Measurements from ENCODE around the gene FBXL4.
"Not testable (repeated sequence)": the region's sequence is repeated elsewhere in the genome, so short reads cannot be mapped to it uniquely, and the experiment has no call there.

The FBXL4 gene

DNA sequence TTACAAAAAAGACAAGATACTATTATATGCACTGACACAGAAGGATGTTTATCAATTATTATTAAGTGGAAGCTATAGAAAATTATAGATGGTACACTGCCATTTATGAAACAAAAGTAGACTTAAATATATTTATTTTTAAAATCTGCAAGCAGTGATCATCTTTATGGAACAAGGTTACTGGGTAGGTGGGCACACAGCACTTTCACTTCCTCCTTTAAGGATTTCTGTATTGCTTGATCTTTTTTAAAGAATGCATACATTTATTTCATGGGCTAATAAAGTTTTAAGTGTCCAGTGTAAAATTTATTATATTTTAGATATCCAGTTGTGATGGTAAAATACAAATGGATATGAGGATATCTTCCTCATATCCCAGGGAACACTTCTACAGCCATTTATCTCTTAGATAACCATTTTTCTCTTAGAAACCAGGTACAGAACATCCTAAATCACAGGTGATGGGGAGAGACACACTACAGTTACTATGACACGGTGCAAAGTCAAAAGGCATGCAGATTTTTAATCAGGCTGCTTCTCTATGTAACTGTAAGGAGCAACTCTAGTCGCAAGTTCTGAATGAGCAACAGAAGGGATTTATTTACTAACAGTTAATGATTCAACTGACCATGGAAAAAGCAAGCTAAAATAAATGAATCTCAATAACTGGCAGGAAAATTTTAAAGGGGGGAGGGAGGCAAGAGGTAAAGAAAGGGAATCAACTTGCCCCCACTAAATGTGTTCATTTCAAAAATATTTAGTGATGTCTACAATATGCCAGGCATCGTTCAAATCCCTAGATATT, 2.2 kb downstream of the FBXL4 start:
- no peak for DNase-seq (ENCODE audit: low spot score)

DNA sequence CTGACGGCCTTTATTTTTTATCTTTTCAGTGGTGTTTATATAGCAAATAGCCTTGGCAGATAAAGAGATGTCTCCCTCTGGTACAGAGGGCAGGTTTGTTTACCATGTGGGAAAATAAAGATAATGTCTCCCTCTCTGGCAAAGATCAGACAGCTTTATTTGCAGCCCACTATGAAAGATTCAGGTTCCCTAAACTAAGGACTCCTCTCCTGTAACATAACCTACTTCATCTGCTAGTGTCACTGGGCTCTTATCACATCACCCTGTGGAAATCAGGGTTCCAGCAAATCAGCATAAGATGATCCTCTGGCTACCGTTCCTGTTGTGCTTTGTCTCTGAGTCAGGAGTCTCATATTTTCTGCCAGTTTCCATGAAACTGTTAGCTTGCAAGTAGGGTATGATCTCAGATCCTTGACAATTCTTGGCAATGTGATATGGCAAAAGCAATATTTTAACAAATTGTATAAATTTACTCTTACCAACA, 3.1 kb downstream of the FBXL4 start:
- DNase-seq (ENCODE audit: low spot score) = no peak

DNA sequence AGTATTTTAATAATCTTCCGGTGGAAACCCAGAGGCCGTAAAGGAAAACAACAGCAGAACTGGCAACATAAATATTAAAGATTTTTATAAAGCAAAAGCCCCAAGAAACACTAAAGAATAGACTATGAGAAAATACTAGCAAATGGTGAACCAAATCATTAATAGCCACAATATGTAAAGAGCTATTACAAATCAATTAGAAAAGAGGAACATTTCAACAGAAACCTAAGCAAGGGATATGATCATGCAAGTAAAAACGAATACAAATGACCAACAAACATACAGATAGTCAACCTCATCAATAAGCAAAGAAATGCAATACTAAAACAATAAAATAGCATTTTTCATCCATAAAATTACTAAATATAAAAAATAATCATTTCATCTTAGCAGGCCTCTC, 3.6 kb downstream of the FBXL4 start:
- no peak for DNase-seq (ENCODE audit: low spot score)

DNA sequence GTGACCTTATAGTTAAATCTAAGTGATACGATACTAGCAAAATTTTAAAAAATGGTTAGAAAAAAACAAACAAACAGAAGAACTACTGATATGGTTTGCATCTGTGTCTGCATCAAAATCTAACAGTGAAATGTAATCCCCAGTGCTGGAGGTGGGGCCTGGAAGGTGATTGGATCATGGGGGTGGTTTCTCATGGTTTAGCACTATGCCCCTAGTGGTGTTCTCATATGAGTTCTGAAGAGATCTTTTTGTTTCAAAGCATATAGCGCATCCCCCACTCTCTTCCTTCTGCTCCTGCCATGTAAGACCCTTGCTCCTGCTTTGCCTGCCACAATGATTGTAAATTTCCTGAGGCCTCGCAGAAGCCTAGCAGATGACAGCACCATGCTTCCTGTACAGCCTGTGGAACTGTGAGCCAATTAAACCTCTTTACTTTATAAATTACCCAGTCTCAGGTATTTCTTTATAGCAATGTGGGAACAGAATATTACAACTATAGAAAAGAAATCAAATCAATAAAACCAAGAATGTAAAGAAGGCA, 5.4 kb downstream of the FBXL4 start:
- DNase-seq (ENCODE audit: low spot score) = no peak

DNA sequence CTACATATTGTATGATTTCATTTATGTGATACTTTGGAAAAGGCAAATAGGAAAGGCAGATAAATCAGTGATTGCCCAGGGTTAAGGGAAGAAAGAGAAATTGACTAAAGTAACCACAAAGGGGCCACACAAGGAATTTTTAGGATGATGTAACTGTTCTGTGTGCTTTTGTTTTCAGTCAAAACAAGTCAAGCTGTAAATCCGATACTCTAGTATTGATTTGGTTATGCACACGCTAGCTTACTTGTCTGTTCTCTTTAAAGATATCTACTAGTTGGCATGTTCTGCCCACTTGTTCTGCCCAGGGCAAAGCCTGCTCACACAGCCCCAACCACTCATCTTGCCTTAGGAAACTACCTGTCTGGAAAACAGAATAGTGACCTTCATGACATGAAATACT, 6.4 kb downstream of the FBXL4 start:
- DNase-seq (ENCODE audit: low spot score) = no peak

DNA sequence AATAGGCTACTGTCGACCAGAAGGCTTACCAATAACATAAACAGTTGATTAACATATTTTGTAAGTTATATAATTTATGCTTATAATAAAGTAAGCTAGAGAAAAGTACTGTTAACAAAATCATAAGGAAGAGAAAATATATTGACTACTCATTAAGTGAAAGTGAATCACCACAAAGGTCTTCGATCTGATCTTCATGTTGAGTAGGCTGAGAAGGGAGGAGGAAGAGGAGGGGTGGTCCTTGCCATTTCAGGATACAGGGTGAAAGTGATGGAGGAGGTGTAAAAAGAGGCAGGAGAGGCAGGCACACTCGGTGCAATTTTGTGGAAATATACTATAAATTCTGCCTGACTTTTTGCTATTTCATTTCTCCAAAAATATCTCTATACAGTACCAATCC, 10.4 kb downstream of the FBXL4 start:
- no peak for DNase-seq (ENCODE audit: low spot score)

DNA sequence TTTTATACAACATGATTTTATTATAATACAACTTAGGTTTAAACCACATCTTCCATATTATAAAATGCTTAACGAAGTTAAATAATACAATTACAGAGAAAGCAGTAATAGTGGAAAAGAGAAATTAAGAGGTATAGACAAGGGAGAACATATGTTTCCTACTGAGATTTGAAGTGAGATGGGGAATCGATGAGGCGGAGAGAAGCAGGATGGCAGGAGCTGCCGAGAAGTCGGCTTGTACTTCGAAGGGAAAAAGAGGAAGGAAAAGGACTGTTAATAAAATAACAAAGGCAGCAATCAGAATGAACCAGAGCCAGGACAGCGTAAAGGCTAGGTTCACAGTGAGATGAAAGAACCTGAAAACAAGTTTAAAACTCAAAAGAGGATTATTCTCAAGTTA, 15.4 kb downstream of the FBXL4 start:
- DNase-seq (ENCODE audit: low spot score) = no peak

DNA sequence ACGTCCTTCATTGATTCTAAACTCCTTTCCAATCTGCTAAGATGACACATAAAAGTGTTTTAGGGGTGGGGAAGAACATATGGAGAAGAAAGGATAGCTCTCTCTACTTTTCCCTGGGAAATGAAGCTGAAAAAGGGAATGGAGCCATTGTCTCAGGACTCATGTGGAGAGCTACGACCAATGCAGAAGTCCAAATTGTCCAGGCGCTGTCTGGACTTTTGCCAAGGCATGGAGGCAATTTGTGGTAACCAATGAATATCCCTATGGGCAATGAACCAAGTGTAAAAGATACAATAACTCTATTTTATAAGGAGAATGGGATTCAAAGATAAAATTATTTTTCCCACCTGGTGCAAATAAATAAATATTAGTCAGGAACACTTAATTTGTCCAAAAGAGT, 16.1 kb downstream of the FBXL4 start:
- DNase-seq (ENCODE audit: low spot score) = no peak

DNA sequence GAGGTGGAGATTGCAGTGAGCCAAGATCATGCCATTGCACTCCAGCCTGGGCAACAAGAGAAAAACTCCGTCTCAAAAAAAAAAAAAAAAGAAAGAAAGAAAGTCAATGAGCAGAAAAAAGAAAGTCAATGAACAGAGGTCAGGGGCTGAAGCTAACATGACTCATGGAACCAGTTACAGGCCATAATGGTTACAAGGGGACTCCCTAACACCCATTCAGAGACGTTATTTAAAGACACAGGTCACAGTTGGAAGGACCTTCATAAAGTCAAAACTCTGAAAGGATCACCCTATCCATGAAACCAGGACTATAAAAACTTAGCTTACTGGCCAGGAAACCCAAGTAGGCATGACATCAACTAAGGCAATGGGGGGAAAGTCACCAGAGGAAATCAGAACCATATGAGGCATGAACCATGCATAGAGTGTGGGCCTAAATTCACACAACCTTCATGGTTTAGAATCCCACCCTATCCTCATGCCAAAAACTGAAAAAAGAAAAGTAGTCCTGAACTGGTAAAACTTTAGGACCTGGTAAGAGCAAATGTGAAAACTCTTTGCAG, 18.2 kb downstream of the FBXL4 start:
- DNase-seq (ENCODE audit: low spot score) = no peak

DNA sequence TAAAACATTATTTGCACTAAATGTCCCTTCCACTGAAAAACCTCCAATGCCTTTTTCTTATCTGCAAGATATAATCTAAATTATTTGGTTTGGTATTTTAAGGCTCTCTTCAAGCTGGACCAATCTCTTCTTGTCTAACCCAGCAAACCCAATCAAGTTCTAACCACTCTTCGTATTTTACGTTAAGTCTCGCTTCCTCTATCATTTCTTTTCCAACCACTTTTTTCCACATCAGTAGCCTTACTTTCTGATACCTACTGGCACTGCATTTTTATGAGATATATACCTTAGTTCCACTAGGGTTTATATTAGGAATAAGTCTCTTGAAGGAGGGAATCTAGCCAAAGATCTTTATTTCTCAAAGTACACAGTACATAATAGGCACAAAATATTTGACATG, 19.1 kb downstream of the FBXL4 start:
- no peak for DNase-seq (ENCODE audit: low spot score)

DNA sequence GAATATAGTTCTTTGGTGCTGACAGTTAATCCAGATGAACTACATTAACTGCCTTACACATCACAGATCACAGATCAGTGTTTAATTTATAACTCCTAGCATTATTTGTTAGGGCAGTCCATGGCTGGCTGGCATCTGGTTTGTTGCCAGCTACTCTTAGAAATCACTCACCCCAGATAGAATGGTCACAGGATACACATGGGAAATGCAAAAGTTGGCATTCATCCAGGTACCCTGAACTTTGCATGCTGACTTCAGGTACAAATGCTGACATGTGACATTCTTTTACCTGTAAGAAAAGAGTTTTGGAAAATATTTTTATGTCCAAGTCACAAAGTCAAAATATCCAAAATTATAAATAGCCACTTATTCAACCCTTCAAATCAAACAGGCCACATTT, 20.2 kb downstream of the FBXL4 start:
- DNase-seq (ENCODE audit: low spot score) = peak; percentile 28

DNA sequence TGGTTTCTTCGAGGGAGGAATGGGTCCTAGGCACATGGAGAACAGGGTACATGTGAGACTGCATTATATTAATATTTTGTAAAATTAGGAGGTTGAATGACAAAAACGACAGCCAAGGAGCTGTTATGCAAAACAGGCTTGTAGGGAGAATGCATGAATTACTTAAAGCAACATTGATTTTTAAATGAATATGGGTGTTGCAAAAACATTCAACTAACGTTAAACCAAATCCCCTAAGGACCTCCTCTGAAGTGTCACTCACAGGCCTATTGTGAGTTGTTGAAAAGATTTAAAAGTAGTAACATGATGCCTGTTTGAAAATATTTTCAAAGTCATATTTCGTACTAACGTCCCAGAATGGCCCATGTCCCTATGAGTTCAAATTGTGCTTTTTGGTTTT, 21.9 kb downstream of the FBXL4 start:
- DNase-seq (ENCODE audit: low spot score) = no peak

DNA sequence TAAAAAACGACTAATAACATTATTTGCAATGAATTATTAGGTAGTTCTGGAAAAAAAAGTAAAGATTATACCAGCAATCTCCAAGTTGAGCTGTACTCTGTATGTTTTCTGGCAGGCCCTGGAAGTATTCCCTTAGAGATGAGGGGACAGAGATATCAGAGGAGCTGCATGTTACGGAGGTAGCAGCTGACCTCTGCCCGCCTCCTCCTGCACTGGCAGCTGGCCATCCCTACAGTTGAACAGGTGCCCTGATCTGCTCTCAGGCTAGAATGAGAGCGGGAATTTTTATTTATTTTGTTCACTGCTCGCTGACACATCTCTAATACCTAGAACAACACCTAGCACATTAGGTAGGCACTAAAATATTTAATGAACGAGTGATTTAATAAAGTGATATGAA, 23.1 kb downstream of the FBXL4 start:
- no peak for DNase-seq (ENCODE audit: low spot score)

DNA sequence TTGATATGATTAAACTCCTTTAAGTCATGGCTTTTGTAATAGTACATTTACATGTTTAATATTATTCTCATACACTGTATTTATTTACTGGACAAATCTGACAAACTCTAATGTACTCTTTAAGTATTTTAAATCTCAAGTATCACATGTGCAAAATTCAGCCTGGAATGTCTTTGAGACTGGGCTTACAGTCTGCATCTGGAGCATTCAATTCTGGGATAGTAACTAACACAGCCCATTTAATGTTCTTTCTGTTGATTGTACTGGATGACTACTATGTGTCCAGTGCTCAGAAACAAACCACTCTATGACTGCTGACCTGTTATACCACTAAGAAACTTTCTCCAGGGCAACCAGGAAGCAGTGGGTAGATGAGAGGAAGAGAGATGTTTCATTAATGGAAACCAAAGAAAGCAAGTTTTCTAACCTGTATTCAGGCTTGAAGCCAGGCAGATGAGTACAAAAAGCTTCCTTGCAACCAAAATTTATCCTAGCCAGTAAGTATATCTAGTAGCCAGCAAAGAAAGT, 26.8 kb downstream of the FBXL4 start:
- DNase-seq (ENCODE audit: low spot score) = no peak

DNA sequence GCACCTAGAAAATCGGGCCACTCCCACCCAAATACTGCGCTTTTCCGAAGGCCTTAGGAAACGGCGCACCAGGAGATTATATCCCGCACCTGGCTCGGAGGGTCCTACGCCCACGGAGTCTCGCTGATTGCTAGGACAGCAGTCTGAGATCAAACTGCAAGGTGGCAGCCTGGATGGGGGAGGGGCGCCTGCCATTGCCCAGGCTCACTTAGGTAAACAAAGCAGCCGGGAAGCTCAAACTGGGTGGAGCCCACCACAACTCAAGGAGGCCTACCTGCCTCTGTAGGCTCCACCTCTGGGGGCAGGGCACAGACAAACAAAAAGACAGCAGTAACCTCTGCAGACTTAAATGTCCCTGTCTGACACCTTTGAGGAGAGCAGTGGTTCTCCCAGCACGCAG, 36.8 kb downstream of the FBXL4 start:
- not testable (repeated sequence) for DNase-seq (ENCODE audit: low spot score)

DNA sequence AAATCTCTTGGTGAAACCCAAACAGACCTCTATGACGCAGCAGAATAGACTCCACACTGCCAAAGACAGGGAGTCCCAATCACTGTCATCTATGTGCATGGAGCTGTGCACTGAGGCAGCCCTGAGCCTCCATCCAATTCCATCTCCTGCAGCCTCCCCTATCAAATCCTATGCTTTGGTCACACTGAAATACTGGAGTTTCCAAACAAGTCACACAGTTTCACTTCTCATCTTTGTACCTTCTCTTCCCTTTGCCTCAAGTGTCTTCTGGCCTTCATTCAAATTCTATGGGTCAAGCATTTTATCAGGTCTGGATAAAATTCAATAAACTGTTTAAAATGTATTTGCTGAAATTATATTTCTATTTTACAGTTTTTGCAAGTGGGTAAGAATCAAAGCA, 38.5 kb downstream of the FBXL4 start:
- DNase-seq (ENCODE audit: low spot score) = no peak

DNA sequence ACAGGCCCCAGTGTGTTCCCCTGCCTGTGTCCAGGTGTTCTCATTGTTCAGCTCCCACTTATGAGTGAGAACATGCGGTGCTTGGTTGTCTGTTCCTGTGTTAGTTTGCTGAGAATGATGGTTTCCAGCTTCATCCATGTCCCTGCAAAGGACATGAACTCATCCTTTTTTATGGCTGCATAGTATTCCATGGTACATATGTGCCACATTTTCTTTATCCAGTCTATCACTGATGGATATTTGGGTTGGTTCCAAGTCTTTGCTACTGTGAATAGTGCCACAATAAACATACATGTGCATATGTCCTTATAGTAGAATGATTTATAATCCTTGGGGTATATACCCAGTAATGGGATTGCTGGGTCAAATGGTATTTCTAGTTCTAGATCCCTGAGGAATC, 41.4 kb downstream of the FBXL4 start:
- not testable (repeated sequence) for DNase-seq (ENCODE audit: low spot score)

DNA sequence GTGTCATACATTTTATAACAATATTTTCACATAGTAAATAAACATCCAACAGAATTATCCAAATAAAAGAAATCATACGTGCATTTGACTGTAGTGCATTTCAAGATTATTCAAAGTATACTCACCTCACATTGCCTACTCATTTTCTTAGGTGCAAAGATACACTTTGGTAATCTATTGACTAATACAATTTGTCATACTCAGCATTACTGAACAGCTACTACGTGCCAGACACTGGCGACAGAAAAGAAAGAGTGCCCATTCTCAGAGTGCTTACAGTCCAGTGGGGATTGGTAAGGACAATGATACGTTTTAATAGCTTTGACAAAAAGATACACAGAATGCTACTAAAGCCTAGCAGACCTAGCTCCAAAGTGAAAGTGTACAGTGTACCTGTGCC, 42.0 kb downstream of the FBXL4 start:
- no peak for DNase-seq (ENCODE audit: low spot score)

DNA sequence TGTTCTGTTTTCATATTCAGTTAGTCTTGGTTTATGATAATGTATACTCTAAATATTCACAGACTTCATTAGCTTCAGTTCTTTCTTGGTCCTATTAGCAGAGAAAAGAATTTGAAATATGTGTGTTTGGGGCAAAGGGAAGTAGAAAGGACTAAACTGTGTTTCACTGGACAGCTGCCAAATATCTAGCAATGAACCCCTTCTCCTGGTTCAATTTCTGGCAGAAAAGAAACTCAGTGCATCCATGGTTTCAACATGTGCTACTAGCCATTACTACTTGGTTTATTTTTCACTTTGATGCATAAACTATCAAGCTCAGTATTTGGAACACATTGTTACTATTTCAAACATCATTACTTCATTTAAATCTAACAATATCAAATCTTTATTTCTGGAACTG, 43.6 kb downstream of the FBXL4 start:
- no peak for DNase-seq (ENCODE audit: low spot score)

DNA sequence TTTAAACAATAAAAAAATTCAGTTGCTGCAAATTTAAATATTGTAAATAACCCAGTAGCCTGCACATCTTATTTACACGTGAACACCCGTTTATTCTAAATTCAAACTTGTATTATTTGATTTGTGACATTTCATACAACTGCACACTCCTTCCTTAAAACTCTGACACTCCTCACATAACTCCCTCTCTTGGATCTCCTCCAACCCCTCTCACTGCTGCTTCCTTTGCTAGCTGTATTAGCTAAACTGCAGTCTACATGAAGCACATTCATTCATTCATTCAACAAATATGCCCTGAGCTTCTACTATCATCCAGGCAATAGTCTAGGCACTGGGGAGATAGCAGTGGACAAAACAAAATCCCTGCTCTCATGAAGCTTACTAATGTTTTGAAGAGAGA, 47.0 kb downstream of the FBXL4 start:
- no peak for DNase-seq (ENCODE audit: low spot score)

DNA sequence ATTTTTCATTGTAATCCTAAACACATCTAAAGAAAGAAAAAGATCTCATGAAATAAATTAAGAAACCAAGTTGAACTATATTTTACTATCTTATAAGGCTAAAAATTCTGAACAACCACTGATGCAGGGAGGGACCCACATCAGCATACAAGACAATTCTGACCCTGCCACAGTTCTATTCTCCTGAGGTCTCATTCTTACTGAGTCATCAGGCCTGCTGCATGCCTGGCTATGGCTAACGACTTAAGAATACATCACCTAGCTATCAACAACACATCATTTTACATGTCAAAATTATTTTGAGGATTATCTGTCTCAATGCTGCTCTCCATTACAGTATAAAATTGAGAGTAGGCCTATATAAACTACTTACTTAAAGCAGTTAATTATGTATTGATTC, 52.9 kb downstream of the FBXL4 start:
- DNase-seq (ENCODE audit: low spot score) = no peak

DNA sequence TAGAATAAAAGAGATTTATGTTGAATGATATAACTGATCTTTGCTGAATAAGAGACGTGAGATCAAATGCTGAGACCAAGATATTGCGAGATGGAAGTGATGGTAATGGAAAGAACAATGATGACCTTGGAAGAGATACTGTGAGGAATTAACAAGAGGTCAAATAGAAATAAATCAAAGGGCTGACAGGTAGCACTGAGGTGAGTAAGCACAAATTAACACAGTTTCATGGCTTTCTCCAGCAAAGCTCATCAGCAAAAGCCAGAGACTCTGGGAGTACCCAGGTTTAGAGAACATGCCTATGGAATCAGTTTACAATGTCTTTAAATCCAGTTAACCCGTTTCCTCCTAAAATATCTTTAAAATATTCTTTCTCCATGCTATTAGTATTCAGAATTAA, 60.1 kb downstream of the FBXL4 start:
- no peak for DNase-seq (ENCODE audit: low spot score)

DNA sequence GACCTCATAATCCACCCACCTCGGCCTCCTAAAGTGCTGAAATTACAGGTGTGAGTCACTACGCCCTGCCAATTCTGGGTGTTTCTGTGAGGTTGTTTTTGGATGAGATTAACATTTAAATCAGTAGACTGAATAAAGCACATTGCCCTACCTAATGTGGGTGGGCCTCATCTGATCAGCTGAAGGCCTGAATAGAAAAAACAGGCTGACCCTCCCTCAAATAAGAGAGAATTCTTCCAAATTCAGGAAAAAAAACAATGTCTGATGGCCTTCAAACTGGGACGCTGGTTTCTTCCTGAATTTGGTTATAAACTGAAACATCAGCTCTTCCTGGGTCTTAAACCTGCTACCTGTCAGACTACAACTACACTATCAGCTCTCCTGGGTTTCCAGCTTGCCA, 62.4 kb downstream of the FBXL4 start:
- no peak for DNase-seq (ENCODE audit: low spot score)

DNA sequence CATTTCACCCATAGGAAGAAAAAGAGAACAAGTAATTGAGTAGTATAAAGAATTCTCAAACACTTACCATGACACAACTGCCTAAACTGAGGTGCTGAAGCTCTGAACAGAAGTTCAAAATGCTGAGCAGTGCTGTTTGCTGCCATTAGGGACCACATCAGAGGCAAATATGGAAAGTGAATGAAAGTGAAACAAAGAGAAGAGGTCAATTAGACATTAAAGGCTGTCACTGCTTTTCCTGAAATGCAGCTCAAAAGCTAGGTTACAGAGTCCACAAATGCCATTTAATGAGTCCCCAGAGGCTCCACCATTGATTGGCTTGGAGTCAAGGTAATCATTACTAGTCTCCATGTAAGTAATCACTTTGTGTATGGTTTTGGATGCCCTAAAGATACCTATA, 67.3 kb downstream of the FBXL4 start:
- no peak for DNase-seq (ENCODE audit: low spot score)
